HepG2 (cell line): ENCODE measurements around the gene MIB2. TPM values are rescaled to one million over a fixed set of nuclear protein-coding genes. Genes with fewer than 3 reads are reported as not detected.
A peak's percentile ranks its signal among the peaks of the same experiment; 100 is the strongest.

Source experiments
- ARHGAP35 ChIP-seq: sonication (generic); formaldehyde crosslinking; IDR thresholded peaks from 2 replicates; pipeline ENCODE4 v1.9.0; 2022; ENCODE audit warnings: mild to moderate bottlenecking, inconsistent platforms, moderate library complexity, missing genetic modification reagents, borderline replicate concordance
- ESRRA ChIP-seq: sonication (generic); formaldehyde crosslinking; IDR thresholded peaks from 2 replicates; pipeline ENCODE4 v1.5.1; 2020; ENCODE audit warnings: mild to moderate bottlenecking, low read depth, missing genetic modification reagents
- HDAC2 ChIP-seq: sonication (generic); formaldehyde crosslinking; IDR thresholded peaks from 2 replicates; pipeline ENCODE4 v1.4.0; 2020; ENCODE audit warnings: missing genetic modification reagents
- HNRNPUL1 ChIP-seq: fragments of 200-400 bp; formaldehyde crosslinking; IDR thresholded peaks from 2 replicates; pipeline ENCODE4 v1.6.1; 2017; ENCODE audit warnings: low read depth, mild to moderate bottlenecking, low read length, moderate library complexity
- KLF13 ChIP-seq: sonication (generic); formaldehyde crosslinking; IDR thresholded peaks from 2 replicates; pipeline ENCODE4 v1.4.0; 2020; ENCODE audit warnings: mild to moderate bottlenecking, missing genetic modification reagents
- NFE2L2 ChIP-seq: fragments of 150-350 bp; IDR thresholded peaks from 2 replicates; pipeline ENCODE4 v1.6.1; 2014; ENCODE audit warnings: low read length
- NR2F2 ChIP-seq: IDR thresholded peaks from 2 replicates; pipeline ENCODE4 v1.6.1; 2012; ENCODE audit warnings: low read depth, inconsistent platforms, borderline replicate concordance
- NRL ChIP-seq: sonication (generic); formaldehyde crosslinking; IDR thresholded peaks from 2 replicates; pipeline ENCODE4 v1.5.0; 2020; ENCODE audit warnings: missing genetic modification reagents, mild to moderate bottlenecking, moderate library complexity, borderline replicate concordance
- RBM22 ChIP-seq: fragments of 200-400 bp; formaldehyde crosslinking; optimal IDR thresholded peaks from 2 replicates; pipeline ENCODE3; 2017; ENCODE audit warnings: mild to moderate bottlenecking, low read length, moderate library complexity
- SALL1 ChIP-seq: sonication (generic); formaldehyde crosslinking; IDR thresholded peaks from 2 replicates; pipeline ENCODE4 v1.8.0; 2022; ENCODE audit warnings: mild to moderate bottlenecking, missing genetic modification reagents
- ZFP37 ChIP-seq: sonication (generic); formaldehyde crosslinking; IDR thresholded peaks from 2 replicates; pipeline ENCODE4 v1.4.0; 2020; ENCODE audit warnings: missing genetic modification reagents, borderline replicate concordance
- ZNF143 ChIP-seq: sonication (generic); formaldehyde crosslinking; IDR thresholded peaks from 2 replicates; pipeline ENCODE4 v1.4.0; 2020; ENCODE audit warnings: missing genetic modification reagents
- ZNF230 ChIP-seq: sonication (generic); formaldehyde crosslinking; IDR thresholded peaks from 2 replicates; pipeline ENCODE4 v1.4.0; 2020; ENCODE audit warnings: mild to moderate bottlenecking, missing genetic modification reagents
- ZNF263 ChIP-seq: sonication (generic); formaldehyde crosslinking; IDR thresholded peaks from 2 replicates; pipeline ENCODE4 v1.4.0; 2020; ENCODE audit warnings: missing genetic modification reagents
- ZNF484 ChIP-seq: sonication (generic); formaldehyde crosslinking; IDR thresholded peaks from 2 replicates; pipeline ENCODE4 v1.5.1; 2020; ENCODE audit warnings: mild to moderate bottlenecking, low read depth, missing genetic modification reagents, borderline replicate concordance
- polyA plus RNA-seq, 8 experiments: library from polyadenylated mRNA; depleted of rRNA in 3 of 8; stranded (reverse) in 7 of 8; unstranded in 1 of 8; fragments of >200 nt; fragmentation: Illumina TruSeq in 4 of 8; extraction: Trizol in 4 of 8; gene quantifications; 2 replicates each; pipeline versions ENCODE4 v1.2.1 to v1.2.3, GENCODE V29; 2011 to 2016; ENCODE audit warnings: low read depth in 4 of 8, missing spikeins in 1 of 8, mixed read lengths in 1 of 8; ENCODE audit not compliant: insufficient read depth in 1 of 8
- total RNA-seq, 5 experiments: library from RNA; depleted of rRNA; stranded (reverse); fragments of >200 nt; fragmentation: Illumina TruSeq; extraction: Trizol; gene quantifications; 2 replicates each; pipeline ENCODE4 v1.2.3, GENCODE V29; 2016; ENCODE audit warnings: low read depth in 1 of 5
- TF ChIP-seq, protein P1 (sequence below): sonication (generic); formaldehyde crosslinking; IDR thresholded peaks from 2 replicates; pipeline ENCODE4 v1.8.0; 2022; ENCODE audit warnings: mild to moderate bottlenecking, missing genetic modification reagents, borderline replicate concordance
- TF ChIP-seq, protein P2 (sequence below): sonication (generic); formaldehyde crosslinking; IDR thresholded peaks from 2 replicates; pipeline ENCODE4 v1.5.0; 2020; ENCODE audit warnings: mild to moderate bottlenecking, missing genetic modification reagents, borderline replicate concordance
- TF ChIP-seq, protein P3 (sequence below): sonication (generic); formaldehyde crosslinking; IDR thresholded peaks from 2 replicates; pipeline ENCODE4 v1.8.0; 2022; ENCODE audit warnings: missing genetic modification reagents, low read depth, mild to moderate bottlenecking, borderline replicate concordance
- TF ChIP-seq, protein P4 (sequence below): sonication (generic); formaldehyde crosslinking; IDR thresholded peaks from 2 replicates; pipeline ENCODE4 v1.5.0; 2020; ENCODE audit warnings: mild to moderate bottlenecking, missing genetic modification reagents
- TF ChIP-seq, protein P5 (sequence below): sonication (generic); formaldehyde crosslinking; conservative IDR thresholded peaks from 2 replicates; pipeline ENCODE4 v1.5.0; 2020; ENCODE audit warnings: missing genetic modification reagents
- TF ChIP-seq, protein P6 (sequence below): sonication (generic); formaldehyde crosslinking; IDR thresholded peaks from 2 replicates; pipeline ENCODE4 v1.4.0; 2020; ENCODE audit warnings: mild to moderate bottlenecking, missing genetic modification reagents

The MIB2 gene
- total and polyA plus RNA-seq, 2 of the 13 experiments (the other 11 are each of a cell fraction or from before 2014, with no cell fraction given) = 19.9 to 30.4 TPM

DNA sequence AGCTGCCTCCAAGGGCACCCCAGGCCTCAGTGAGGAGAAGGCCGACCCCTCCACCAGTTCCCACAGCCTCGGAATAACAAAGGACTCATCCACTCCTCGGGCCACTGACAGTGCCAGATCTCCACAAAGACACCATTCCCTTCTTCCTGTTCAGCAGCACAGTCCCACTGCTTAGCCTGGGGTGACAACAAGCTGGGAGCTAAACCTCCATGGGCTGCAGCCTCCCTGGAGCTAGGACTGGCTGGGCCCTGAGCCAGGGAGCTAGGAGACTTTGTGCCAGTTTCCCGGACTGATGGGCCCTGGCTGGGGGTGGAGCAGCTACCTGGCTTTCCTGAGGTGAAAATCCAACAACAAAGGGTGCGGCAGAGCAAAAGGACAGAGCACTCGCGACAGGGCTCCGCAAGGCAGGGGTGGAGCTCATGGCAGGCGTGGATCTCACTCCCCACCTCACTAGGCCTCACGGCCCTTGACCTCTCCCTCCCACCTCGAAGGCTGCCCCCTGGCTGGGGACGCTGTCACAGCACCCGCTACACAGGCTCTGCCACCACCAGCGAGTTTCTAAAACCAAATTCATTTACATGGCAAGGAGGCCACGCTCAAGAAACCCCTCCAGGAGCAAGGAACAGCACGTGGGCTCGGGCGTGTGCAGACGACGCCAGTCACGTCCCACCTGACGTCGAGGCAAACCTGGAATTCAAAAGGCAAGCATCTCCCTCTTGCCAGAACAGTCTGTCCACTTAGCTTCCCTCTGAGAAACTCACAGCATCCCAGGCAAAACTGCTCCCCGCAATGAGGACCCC, 63.5 kb downstream of the MIB2 start (continued):
- TF ChIP-seq, protein P1, sequence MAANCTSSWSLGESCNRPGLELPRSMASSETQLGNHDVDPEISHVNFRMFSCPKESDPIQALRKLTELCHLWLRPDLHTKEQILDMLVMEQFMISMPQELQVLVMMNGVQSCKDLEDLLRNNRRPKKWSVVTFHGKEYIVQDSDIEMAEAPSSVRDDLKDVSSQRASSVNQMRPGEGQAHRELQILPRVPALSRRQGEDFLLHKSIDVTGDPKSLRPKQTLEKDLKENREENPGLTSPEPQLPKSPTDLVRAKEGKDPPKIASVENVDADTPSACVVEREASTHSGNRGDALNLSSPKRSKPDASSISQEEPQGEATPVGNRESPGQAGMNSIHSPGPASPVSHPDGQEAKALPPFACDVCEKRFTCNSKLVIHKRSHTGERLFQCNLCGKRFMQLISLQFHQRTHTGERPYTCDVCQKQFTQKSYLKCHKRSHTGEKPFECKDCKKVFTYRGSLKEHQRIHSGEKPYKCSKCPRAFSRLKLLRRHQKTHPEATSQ (CRISPR knock-in tag) = no peak
- TF ChIP-seq HDAC2 (CRISPR knock-in tag) (peak; percentile 82), ZNF143 (no peak; the same call in 1 of the 2 replicates), ESRRA (peak; percentile 63; the same call in 1 of the 2 replicates), HNRNPUL1 (no peak), NR2F2 (peak; percentile 80), NRL (CRISPR knock-in tag) (peak; percentile 93), ZNF230 (peak; percentile 90), NFE2L2 (no peak), KLF13 (CRISPR knock-in tag) (no peak), ZNF263 (CRISPR knock-in tag) (no peak; the same call in 1 of the 2 replicates), RBM22 (no peak), ZFP37 (CRISPR knock-in tag) (no peak), ARHGAP35 (0 out of 2 replicates have a peak, but pooled peaks have one; percentile 33), ZNF484 (CRISPR knock-in tag) (no peak), SALL1 (CRISPR knock-in tag) (peak; percentile 87)
- TF ChIP-seq, protein P2, sequence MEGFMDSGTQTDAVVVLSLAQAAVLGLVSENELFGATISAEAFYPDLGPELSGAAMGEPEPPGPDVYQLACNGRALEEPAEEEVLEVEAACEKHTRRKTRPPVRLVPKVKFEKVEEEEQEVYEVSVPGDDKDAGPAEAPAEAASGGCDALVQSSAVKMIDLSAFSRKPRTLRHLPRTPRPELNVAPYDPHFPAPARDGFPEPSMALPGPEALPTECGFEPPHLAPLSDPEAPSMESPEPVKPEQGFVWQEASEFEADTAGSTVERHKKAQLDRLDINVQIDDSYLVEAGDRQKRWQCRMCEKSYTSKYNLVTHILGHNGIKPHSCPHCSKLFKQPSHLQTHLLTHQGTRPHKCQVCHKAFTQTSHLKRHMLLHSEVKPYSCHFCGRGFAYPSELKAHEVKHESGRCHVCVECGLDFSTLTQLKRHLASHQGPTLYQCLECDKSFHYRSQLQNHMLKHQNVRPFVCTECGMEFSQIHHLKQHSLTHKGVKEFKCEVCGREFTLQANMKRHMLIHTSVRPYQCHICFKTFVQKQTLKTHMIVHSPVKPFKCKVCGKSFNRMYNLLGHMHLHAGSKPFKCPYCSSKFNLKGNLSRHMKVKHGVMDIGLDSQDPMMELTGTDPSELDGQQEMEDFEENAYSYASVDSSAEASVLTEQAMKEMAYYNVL (CRISPR knock-in tag) = peak; percentile 79; the same call in 1 of the 2 replicates
- TF ChIP-seq, protein P3, sequence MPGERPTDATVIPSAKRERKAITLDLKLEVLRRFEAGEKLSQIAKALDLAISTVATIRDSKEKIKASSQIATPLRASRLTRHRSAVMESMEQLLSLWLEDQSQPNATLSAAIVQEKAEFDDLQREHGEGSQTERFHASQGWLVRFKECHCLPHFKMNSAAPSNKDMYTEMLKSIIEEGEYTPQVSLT (CRISPR knock-in tag) = no peak
- TF ChIP-seq, protein P4, sequence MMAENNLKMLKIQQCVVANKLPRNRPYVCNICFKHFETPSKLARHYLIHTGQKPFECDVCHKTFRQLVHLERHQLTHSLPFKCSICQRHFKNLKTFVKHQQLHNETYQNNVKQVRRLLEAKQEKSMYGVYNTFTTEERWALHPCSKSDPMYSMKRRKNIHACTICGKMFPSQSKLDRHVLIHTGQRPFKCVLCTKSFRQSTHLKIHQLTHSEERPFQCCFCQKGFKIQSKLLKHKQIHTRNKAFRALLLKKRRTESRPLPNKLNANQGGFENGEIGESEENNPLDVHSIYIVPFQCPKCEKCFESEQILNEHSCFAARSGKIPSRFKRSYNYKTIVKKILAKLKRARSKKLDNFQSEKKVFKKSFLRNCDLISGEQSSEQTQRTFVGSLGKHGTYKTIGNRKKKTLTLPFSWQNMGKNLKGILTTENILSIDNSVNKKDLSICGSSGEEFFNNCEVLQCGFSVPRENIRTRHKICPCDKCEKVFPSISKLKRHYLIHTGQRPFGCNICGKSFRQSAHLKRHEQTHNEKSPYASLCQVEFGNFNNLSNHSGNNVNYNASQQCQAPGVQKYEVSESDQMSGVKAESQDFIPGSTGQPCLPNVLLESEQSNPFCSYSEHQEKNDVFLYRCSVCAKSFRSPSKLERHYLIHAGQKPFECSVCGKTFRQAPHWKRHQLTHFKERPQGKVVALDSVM (CRISPR knock-in tag) = peak; percentile 70; the same call in 1 of the 2 replicates
- TF ChIP-seq, protein P5, sequence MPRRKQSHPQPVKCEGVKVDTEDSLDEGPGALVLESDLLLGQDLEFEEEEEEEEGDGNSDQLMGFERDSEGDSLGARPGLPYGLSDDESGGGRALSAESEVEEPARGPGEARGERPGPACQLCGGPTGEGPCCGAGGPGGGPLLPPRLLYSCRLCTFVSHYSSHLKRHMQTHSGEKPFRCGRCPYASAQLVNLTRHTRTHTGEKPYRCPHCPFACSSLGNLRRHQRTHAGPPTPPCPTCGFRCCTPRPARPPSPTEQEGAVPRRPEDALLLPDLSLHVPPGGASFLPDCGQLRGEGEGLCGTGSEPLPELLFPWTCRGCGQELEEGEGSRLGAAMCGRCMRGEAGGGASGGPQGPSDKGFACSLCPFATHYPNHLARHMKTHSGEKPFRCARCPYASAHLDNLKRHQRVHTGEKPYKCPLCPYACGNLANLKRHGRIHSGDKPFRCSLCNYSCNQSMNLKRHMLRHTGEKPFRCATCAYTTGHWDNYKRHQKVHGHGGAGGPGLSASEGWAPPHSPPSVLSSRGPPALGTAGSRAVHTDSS (CRISPR knock-in tag) = no peak
- TF ChIP-seq, protein P6, sequence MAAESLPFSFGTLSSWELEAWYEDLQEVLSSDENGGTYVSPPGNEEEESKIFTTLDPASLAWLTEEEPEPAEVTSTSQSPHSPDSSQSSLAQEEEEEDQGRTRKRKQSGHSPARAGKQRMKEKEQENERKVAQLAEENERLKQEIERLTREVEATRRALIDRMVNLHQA (CRISPR knock-in tag) = no peak
